ENCODE results near the gene GNPNAT1.
A peak's percentile ranks its signal among the peaks of the same experiment; 100 is the strongest.

GNPNAT1 gene

DNA sequence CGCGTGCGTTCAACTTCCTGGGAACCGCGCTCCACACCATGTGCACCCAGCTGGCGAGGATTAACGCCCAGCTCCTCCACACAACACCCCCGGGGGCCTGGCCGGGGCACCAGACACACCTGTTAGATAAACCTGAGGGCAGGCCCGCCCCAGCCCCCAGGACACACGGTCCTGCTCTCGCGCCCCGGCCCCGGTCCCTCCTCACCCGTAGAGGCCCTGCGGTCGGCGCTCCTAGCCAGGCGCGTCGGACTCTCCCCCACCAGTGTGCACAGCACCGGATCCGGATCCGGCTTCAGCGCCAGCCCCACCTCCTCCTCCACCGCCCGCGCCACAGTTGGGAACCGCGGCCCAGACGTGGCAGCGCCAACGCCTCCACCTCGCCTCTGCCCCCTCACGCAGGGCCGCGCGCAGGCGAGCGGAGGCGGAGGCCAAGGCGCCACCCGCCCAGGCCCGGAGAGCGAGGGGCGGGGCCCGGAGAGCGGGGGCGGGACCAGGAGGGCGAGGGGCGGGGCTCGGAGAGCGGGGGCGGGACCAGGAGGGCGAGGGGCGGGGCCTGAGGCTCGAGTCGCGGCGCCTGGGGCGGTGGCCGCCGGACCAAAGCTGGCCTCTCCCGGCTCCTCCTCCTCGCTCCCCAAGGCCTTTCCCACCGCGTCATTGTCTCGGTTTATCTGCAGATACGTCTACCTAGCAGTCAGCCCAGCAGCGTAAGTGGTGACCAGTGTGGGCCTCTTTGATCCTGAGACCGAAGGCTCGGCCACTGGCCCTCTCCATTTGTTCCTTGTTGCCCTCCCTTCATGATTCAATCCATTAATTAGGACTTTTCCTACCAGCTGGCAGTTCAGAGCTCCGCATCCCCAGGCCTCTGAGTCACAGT lies at the start of gene GNPNAT1:
Gene GNPNAT1 (minus strand): TSS at position 385 of the 874 bp plus-strand sequence. CDS start 6,957 bp downstream, outside the sequence.
- peak; percentile 90 for DNase-seq

DNA sequence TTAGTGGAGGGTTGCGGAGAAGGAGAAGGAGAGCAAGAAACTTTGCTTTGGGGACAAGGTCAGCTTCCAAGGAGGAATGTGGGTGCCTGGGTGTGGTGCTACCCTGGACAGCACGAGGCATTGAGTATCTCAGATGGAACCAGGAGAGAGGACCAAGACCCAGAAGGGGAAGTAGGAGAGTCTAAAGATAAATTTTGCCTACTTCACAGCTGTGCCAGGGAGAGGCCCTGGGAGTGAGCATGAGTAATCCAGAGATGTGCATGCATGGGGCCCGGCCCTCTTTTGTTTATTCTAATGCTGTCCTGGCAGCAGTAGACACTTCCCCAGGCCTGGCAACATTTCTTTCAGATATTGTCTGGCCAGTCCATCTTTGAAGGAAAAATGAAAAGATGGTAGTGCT lies 49.5 kb upstream of the GNPNAT1 start:
- no peak for DNase-seq

DNA sequence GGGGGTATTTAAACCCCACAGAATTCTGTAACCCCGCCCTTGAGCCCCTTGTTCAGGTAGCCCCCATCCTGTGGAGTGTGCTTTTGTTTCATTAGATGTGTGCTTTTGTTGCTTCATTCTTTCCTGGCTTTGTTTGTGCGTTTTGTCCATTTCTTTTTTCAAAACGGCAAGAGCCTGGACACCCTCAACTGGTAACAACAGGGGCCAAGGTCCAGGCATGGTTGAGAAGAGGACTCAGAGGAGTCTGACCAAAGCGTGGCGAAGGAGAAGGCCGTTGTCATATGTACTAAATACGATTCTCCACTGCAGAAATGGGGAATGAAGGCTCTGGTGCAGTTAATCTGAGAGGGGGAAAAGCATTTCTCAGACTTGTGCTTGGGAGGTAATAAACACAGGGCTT lies 46.0 kb upstream of the GNPNAT1 start:
- DNase-seq = no peak

DNA sequence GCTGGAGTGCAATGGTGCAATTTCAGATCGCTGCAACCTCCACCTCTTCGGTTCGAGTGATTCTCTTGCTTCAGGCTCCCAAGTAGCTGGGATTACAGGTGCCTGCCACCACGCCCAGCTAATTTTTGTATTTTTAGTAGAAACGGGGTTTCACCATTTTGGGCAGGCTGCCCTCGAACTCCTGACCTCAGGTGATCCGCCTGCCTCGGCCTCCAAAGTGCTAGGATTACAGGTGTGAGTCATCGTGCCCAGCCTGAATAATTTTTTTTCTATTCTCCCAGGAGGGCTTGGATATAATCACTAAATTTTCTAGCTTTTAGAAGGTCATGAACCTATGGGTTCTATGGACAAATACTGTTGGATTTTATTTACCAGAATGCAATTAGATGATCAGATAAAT lies 44.7 kb upstream of the GNPNAT1 start:
- no peak for DNase-seq

DNA sequence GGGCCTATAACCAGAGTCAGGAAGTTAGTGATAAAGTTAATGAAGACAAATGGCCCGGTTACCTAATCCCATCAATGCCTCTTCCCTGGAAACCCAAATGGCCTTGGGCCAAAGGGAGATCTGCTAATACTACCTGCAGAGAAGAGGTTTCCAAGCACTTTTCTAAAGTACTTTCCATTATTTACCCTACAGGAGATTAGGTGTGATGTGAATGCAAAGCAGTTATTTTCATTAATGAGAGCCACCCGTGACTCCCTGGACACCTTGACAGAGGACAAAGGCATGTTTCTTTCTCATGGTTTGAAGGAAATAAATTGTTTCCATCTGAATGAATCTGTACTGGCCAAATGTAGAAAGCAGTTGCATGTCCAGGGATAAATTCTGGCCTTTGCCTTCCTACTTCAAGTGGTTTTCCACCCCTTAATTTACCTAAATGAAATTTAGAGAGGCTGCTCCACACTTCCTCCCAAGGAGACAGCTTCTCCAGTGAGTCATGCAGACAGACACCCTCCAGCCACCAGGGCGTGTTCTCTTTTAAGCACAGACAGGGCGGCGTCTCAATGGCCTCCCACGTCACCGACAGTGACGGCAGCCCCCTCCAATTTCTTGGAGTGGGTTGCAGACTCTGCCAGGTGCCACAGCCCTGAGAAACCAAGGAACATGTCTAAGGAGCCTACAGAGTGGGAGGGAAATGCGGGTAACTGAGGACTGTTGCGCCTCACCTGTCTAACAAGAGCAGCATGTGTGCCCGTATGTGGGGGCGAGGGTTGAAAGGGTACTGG lies 43.9 kb upstream of the GNPNAT1 start:
- DNase-seq = no peak

DNA sequence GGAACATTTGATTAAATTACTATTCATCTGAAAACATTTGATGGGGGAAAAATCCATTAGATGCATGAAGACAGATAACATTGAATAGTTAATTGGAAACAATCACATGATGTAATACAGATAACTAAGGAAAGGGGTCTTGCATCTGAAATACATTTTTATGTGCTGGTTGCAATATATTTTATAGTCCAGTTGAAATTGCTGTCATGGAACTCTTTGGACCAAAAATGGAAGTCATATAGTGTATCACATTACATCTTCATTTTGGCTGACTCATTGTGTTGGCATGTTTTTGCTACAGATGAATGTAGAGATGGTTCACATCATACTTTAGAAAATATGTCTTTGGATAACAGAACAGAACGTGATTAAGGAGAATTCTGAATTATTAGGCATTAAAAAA lies 43.0 kb upstream of the GNPNAT1 start:
- no peak for DNase-seq

DNA sequence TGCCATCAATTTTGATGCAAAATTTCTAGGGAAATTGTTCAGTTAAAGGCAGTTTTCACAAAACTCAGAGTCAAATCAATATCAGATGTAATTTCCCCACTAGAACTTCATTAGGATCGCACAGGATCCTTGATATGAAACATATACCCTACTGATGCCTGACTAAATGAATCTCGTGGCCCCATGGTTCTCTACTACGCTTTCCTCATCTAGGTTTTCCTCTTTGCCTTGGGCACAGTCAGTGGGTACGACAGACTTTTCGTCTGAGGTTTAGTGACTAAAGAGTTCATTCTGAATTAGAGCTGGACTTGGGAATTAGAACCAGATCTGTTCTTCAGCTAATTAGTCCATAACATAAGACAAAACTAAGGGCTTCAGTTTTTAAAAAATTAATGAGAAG lies 42.5 kb upstream of the GNPNAT1 start:
- no peak for DNase-seq

DNA sequence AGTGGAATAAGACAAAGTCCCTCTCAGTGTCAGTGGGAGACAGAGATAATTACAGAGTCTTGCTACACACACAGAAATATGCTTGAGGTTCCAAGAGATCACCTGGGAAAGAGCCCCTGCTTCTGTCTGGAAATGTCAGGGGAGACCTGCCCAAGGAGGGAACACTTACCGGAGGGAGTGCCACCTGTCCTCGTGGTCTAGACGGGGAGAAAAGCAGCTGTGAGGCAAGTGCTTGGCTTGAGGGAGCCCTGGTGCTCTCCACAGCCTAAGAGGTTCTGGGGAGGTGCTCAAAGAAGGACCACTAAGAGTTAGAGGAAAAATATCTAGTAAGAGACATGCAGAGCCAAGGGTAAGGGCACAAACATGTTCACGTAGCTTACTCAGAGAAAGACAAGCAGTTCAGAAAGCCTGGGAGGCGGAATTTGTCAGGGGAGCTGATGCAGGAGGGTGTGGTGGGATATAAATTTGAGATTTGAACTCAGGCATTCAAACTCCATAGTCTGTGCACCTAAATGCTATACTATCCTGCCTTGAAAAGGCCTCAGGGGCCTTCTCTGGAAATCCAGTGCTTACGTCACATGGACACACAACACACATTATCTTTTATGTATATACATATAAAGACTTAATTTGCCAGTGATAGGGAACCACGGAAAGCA lies 38.2 kb upstream of the GNPNAT1 start:
- no peak for DNase-seq

DNA sequence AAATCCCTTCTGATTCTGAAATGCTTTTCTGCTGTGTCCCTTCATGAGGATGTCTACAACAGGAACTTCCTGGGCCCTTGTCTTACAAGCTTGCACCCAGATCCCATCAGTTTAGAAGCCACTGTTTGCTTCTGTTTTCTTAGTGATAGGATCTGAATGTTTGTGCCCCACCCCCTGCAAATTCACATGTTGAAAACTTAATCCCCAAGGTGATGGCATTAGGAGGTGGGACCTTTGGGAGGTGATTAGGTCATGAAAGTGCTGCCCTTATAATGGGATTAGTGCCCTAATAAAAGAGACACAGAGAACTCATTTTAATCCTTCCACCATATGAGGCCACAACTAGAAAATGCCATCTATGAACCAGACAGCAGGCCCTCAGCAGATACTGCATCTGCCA lies 36.0 kb upstream of the GNPNAT1 start:
- DNase-seq = no peak

DNA sequence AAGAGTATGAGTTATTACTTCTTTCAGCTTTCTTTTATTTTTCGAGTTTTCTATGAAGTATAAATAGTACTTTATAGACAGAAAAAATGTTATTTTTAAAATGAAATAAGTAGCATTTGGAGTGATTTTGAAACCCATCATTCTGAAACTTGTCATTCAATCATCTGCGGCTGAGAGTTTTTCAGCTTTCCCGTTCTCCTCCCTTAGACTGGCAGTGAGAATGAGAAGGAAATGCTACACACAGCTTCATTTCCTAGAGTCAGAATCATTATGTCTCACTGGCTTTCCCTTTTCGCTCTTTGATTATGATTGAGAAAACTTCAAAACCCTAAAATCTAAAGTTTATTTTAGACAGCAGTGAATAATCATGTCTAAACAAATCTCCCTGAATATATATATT lies 33.7 kb upstream of the GNPNAT1 start:
- DNase-seq = no peak

DNA sequence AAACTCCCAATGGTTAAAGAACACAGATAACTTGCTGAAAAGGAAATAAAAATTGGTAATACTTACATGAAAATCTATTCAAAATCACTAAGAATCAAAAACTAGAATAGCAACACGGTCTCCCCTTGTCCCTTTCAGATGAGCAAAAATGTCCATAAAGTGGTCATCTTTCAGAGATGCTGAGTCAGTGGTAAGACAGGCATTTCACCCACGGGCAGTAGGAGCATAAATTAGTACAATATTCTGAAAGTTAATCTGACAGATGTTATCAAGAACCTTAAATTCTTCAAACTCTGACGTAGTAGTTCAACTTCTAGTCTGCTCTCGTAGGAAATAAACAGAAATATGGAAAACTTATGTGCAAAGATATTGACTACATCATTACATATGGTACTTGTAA lies 33.1 kb upstream of the GNPNAT1 start:
- DNase-seq = no peak

DNA sequence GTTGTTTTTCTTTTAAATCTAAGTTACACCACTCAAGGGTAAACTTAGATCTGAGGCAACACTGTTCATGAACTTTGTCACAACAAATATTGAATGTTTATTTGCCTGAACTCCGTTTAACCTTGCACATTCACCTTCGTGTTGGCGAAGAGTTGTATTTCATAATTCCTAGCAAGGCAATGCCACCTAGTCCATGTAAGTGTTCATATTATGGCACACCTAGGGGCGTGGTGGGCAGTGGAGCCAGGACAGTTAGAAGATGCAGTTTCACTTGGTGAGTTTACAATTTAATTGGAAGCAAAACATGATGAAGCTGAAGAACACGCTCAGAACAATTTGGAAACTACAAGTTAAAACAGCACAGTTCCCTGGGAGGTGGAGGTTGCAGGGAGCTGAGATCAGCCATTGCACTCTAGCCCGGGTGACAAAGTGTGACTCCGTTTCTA lies 30.4 kb upstream of the GNPNAT1 start:
- no peak for DNase-seq

DNA sequence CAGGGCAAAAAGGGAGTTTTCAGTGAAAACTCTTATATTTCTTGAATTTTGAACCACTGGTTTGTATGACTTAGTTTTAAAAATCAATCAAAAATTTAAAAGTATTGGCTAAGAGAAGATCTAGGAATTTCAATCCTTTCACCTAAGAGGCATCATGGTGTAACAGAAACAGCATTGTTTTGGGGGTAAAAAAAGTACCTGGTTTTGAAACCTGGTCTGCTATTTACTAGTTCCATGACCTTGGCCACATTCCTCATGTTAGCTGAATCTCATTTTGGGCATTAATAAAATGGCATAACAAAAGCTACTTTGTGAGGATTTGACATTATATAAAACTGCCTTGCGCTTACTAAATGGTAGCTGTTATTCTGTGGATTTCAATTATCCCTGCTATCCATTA lies 16.7 kb upstream of the GNPNAT1 start:
- no peak for DNase-seq

DNA sequence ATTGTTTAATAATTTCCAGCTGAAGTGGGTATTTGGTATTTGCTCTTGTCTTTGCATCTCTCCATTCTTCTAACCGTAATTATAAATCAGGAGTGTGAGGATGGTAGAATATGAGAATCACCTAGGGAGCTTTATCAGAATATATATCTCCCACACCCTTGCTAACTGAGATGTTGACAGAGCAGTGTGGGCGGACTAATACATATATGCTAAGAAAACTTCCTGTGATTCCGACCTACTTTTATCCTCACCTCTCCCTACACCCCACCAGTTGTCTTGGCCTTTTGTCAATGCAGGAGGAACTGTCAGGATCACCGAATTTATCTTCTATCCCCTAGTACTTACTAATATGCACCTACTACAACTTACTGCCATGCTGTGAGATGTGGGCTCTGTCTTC lies 14.7 kb upstream of the GNPNAT1 start:
- no peak for DNase-seq

DNA sequence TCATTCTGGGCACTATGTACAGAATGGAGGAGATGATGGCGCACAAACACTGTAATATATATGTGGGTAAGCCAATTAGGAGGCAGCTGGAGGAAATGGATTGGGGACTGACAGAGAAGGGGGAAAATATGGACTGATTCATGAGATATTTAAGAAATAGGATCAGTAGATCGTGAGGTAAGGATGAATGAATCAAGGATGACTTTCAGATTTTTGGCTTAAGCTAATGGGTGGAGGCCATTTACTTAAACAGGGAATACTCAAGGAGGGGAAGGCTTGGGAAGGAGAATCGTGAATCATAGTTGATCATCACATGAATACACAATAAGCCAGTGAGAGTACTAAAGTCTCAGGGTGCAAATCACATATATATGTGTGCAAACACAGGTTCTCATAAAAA lies 11.2 kb upstream of the GNPNAT1 start:
- no peak for DNase-seq

DNA sequence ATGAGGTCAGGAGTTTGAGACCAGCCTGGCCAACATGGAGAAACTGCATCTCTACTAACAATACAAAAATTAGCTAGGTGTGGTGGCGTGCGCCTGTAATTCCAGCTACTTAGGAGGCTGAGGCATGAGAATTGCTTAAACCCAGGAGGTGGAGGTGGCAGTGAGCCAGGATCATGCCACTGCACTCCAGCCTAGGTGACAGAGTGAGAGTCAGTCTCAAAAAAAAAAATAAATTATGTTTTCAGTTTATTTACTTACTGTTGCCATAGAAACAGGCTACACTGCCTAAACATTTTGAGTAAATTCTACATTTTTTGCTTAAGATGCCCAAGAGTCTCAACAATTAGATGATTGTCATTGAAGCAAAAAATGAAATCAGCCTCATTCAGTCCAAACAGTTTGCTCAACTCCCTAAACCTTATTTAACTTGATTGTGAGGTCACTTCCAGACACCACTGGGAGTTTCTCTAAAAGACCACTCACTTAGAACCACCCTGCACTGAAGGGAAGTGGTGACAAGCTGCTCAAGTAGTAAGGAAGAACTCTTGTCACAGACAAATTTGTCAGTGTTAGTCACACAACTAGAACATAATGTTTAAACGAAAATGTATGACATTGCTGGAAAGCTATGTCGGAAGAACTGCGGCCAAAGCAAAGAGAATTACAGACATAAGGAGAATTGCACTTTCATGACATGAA lies 9.8 kb upstream of the GNPNAT1 start:
- DNase-seq = no peak

DNA sequence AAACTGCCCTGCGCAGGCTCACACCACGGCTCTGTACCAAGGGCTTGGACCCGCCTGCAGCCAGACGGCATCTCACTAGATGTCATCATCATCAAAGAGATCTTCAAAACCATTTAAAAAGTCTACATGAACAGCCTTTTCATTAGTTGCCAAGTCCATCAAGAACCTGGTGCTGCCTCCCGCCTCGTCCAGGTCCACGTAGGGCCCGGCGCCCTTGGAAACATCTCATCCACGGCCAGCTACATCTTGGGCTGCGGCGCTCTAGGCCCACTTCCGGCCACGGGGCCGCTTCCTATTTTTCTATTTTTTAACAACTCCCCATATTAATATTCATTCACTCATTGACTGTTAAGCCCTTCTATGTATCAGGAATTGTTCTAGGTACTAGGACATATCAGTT lies 7.4 kb upstream of the GNPNAT1 start:
- DNase-seq = no peak

DNA sequence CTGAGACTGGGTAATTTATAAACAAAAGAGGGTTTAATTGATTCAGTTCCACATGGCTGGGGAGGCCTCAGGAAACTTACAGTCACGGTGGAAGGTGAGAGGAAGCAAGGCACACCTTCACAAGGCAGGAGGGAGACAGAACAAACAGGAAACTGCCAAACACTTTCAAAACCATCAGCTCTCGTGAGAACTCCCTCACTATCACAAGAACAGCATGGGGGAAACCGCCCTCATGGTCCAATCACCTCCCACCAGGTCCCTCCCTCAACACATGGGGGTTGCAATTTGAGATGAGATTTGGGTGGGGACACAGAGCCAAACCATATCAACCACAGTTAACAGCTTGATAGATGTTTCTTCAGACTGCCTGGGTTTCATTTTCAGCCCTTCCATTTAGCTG lies 6.2 kb upstream of the GNPNAT1 start:
- DNase-seq = no peak

DNA sequence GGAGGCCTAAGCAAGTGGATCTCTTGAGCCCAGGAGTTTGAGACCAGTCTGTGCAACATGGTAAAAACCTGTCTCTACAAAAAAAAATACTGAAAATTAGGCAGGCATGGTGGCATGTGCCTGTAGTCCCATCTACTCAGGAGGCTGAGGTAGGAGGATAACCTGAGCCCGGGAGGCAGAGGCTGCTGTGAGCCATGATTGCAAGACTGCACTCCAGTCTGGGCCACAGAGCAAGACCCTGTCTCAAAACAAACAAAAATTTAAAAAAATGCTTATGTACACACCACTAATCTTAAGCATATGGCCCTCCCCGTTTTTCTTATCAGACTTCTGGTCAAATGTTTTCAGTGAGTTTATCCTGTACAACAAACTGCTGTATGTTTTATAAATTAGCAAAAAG lies 1.7 kb upstream of the GNPNAT1 start:
- no peak for DNase-seq

DNA sequence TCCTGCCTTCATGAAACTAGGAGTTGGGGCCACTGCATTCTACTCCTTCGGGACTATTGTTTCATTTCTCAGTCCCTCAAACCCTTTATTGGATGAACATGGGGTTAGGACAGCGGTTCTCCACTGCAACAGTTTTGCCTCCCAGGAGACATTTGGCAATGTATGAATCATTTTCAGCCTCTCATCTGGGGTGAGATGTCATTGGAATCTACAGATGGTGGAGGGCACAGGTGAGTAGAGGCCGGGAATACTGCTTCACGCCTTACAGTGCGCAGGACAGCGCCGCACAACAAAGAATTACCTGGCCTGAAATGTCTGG lies 649 bp upstream of the GNPNAT1 start:
- DNase-seq = no peak

DNA sequence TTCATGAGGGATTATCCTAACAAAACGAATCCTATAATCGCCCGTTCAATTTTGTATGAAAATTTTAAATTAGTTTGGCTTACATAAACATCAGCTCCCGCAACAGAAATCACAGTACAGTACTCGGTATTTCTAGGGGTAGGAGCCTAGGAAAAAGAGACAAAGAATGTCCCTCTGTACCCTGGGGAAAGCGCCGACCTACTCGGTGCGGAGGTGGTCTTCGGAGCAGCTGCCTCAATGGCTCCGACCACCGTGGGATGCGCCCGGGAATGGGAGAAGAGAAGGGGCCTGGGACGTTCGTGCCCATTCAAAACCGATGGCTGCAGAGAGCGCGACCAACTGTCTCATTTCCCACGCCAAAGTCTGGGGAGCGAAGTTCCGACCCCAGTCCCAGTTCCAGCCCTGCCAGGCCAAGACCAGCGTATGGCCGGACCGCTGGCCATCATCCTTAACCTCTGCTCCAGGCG lies 618 bp downstream of the GNPNAT1 start:
- no peak for DNase-seq

DNA sequence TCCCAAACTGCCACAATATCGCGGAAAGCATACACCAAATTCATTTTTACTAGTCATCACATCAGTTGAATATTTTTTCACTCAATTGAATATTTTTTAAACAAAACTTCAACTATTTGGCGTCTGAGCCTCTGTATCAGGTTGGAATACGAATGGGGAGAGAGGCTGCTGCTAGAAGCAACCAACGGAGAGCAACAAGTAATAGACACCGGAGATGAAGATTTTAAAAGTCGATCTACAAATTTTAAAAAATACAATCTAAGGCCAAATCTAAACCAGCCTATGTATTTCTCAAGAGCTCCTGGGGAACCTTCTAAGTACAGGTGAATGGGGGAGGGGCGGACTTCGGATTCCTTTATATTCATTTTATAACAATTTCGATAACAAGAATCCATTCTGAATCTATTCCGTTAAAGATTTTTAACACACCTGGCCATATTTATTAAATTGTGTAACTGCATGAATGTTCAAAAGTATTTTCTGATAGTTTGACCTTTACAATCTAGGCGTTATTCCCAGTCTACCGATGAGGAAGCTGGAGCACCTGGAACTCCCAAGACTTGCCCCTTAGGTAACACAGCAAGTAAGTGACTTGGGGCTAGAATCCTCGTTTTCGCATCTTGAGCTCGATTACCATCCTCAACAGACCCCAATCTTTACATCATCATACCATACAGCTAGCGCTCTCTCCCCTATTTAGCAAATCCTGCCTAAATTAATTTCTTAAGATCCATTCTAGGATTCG lies 1.2 kb downstream of the GNPNAT1 start:
- no peak for DNase-seq
